Retina (tissue), 1 donor: Measurements from ENCODE around the gene KLHDC7A.

Source experiments
- DNase-seq: peaks from one replicate; pipeline ENCODE4 v3.0.0-alpha.2; 2016

Gene KLHDC7A

DNA sequence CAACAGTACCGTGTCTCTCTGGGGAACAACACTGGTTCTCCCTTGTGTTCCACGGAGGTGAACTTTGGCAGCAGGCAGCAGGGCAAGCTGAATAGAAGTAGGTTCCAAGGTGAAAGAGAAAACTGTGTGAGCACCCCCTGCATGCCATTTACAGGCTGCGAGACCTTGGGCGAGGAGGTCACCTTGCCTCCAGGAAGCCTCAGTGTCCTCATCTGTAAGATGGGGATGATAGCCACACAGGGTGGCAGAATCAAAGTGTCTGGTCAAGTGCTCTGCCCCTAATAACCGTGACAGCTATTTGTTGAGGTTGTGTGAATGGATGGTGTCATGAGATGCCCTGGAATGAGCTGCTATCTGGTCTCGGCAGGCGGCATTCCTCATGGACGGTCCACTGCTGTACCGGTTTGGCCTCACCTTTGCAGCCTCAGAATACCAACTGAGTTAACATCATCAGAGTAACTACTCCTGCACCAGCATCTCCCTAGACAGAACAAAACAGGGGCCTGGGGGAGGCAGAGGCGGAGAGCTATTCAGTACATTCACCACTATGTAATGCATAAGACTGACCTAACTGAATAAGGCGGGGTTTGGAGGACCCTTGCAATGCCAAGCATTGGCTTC is 7.4 kb upstream of the KLHDC7A start:
- DNase-seq: no peak

DNA sequence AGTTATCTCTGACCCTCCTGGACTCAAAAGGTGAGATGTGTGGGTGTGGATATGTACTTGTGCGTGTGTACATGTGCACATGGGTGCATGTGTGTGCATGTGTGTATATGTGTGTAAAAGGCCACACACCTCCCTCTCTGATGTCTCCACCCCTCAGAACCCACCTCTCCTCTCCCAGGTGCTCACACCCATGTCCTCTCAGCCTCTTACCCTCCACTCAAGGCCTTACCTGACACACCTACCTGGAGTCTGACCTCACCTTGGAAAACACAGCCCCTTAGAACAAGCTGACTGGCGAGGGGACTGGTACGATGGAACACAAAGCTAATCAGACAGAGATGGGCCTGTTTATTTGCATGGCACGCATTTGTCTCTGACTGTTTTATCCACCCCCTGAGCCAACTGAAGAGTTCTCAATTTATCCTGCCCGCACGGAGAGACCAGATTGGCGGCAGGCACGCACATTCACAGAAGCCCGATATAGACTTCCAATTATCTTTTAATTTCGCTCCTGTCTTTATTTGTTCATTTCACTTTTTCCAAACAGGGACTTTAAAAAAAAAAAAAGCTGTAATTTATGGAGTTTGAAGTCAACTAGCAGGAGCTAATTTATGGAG is 6.1 kb upstream of the KLHDC7A start:
- no peak for DNase-seq

DNA sequence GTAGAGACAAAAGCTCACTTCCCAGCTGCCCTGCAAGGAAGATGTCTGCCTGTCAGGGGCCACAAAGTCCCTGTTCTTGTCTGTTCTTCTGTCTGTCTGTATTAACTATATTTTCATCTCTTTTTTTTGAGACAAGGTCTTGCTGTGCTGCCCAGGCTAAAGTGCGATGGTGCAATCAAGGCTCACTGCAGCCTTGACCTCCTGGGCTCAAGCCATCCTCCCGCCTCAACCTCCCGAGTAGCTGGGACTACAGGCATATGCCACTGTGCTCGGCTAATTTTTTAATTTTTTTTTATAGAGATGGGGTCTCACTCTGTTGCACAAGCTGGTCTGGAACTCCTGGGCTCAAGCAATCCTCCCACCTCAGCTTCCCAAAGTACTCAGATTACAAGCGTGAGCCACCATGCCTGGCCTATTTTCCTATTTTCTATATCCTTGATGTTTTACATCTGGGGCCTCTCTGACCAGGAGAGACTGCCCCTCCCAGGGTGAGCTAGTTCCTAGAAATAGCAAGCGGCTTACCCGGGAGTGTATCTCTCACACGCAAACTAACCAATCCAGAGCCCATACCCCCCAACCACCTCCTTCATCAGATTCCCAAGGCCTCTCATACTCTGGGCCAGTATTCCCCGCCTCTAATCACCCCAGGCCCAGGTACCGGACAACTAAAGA is 5.4 kb upstream of the KLHDC7A start:
- no peak for DNase-seq

DNA sequence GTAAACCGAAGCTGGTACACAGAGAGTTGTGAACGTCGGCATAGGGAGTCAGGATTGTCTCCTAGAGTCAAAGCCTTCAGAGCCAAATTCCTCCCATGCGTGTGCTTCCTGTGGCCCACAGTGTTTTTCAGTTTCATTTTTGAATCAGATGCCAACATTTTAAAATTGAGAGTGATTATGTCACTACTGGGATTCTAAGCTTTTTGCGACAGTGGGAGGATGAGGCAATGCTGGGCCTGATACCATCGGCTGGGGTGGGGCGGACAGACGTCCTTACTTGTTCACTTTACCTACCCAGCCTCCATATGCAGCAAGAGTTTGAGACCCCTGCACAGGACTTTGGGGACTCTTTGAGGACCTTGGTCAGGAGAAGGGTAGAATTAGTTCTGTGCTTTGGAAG is 1.3 kb upstream of the KLHDC7A start:
- DNase-seq: no peak

DNA sequence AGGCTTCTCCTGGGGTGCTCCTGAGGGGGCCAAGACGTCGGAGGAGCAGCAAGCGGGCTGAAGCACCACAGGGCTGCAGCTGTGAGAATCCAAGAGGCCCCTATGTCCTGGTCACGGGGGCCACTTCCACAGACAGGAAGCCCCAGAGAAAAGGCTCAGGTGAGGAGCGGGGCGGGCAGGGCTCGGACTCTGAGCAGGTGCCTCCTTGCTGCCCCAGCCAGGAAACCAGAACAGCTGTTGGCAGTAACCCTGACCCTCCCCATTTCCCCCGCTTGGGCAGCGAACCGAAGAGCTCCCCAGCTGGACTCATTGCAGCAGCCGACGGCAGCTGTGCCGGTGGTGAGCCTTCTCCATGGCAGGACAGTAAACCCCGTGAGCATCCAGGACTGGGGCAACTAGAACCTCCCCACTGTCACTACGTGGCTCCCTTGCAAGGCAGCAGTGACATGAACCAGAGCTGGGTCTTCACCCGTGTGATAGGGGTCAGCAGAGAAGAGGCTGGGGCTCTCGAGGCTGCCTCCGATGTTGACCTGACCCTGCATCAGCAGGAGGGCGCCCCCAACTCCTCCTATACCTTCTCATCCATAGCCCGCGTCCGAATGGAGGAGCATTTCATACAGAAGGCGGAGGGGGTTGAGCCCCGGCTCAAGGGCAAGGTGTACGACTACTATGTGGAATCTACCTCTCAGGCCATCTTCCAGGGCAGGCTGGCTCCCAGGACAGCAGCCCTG is 625 bp downstream of the KLHDC7A start:
- DNase-seq: peak; percentile 61

DNA sequence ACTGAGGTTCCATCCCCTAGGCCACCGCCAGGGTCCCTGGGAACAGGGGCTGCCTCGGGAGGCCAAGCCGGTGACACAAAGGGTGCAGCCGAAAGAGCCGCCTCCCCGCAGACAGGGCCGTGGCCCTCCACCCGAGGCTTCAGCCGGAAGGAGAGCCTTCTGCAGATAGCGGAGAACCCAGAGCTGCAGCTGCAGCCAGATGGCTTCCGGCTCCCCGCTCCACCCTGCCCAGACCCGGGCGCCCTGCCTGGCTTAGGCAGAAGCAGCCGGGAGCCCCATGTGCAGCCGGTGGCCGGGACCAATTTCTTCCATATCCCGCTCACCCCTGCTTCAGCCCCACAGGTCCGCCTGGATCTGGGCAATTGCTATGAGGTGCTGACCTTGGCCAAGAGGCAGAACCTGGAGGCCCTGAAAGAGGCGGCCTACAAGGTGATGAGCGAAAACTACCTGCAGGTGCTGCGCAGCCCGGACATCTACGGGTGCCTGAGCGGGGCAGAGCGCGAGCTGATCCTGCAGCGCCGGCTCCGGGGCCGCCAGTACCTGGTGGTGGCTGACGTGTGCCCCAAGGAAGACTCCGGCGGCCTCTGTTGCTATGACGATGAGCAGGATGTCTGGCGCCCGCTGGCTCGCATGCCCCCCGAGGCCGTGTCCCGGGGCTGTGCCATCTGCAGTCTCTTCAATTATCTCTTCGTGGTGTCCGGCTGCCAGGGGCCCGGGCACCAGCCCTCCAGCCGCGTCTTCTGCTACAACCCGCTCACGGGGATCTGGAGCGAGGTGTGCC is 1.4 kb downstream of the KLHDC7A start:
- peak; percentile 31 for DNase-seq

DNA sequence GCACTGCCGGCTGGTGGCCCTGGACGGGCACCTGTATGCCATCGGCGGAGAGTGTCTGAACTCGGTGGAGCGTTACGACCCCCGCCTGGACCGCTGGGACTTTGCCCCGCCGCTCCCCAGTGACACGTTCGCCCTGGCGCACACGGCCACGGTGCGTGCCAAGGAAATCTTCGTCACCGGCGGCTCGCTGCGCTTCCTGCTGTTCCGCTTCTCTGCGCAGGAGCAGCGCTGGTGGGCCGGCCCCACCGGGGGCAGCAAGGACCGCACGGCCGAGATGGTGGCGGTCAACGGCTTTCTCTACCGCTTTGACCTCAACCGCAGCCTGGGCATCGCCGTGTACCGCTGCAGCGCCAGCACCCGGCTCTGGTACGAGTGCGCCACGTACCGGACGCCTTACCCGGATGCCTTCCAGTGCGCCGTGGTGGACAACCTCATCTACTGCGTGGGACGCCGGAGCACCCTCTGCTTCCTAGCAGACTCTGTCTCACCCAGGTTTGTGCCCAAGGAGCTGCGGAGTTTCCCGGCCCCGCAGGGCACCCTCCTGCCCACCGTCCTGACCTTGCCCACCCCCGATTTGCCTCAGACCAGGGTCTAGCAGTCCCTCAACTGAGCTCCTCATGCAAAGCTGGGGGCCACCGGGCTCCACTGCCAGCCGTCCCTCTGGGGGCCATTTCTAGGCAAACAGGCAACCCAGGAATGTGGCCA is 2.1 kb downstream of the KLHDC7A start:
- no peak for DNase-seq

DNA sequence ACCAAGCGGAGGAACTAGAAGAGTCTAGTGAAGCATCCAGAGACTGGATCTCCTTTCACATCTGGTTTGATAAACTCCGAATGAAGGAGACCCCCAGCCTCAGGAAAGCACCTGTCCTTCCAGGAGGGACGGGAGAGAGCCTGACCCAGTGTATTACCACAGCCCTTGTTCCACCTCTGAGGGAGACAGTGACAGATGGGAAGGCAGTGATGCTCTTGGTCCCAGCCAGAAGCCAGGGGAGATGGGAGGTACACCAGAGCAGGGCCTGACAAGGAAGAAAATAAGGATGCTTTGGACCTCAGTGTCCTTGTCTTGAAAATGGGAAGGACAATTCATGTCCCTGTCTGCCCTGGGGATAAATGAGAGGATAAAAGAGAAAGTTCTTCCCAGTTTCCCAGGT is 3.5 kb downstream of the KLHDC7A start:
- no peak for DNase-seq

DNA sequence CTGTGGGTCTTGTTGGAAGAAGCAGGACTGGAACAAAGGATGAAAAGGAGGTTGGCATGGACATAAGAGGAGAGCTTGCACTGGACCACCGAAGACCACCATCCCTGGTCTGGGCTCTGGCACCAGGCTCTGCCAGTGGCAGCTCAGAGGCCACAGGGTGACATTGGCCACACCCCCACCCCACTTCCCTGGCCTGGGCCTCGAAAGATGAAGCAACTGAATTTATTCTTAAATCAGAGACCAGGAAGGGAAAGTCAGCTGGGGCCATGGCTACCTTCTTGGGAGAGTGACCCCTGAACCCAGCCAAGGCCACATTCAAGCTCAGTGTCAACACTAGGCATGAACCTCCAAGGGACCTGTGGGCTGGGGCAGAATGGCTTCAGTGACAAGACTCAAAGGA is 4.0 kb downstream of the KLHDC7A start:
- DNase-seq: no peak

DNA sequence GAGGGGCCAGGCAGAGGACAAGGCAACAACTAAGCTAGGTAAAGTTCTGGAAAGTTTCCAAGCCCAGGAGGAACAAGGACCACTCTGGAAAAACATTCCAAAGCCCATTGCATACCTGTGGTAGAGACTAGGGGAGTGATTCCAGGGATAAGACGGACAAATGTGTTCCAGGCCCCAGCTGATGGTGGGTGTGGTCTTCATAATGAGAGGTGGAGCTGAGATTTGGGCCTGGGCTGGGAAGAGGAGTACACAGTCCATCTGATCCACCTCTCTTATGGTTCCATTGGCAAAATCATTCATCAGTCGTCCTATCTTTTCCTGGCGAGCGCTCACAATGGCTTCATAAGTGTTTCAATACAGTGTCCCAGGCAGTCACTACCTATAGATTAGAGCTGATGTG is 4.5 kb downstream of the KLHDC7A start:
- no peak for DNase-seq

DNA sequence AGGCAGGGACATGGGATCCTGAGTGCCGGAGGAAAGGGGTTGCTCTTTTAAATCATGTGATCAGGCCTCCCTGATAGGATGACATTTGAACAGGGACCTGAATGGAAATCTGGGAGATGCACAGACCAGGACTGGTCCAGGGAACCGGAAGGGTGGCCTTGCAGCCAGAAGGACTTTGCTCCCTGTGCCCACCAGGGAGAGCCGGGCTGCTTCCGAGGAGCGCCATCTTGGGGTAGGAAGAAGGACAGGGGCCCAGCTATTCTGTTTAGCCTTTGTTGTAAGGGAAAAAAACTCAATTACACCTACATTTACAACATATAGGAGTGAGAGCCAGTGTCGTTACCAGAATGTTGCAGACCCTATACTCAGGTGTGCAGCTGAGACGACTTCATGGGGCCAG is 5.5 kb downstream of the KLHDC7A start:
- no peak for DNase-seq

DNA sequence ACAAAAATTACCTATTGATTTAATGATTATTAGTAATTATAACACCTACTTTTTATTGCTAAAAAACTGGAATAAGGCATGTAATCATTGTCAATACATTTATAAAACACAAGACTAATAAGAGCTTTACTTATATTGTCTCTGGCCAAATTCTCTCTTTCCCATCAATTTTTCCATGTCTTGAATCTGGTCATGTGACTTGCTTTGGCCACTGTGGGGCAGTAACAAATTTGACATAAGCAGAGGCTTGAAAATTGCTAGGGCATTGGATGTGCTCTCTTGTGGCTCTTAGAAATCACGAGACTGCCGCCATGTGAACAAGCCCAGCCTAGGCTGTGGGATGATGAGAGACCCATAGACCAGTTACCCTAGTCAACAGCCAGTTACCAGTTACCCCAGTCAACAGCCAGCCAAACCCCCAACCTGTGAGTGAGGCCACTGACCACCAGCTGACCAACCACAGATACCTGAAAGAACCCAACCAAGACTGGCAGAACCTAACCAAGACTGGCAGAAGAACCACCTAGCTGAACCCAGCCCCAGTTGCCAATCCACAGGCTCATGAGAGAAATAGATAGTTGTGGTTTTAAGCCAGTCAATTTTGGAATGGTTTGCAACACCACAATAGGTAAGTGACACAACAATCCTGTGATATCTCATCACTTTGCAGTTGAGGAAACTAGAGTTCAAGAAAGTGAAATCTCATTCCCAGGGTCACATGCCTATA is 8.8 kb downstream of the KLHDC7A start:
- DNase-seq: no peak

DNA sequence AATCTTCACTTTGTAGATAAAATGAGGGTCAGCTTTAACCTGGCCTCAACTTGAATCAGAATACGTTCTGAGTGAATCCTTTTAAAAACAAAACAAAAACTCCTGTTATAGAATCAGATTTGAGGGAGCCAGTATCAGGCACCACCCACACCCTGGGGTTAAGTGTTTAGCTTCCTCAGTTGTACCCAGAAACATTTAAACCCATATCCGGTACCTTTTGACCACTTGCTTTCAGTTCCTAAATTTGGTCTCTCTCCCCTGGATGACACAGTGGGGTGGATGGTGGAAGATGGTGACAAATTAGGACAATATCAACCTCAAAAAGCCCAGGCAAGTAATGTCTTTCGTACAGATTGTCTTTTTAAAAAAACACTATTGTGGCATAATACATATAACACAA is 10.4 kb downstream of the KLHDC7A start:
- no peak for DNase-seq

DNA sequence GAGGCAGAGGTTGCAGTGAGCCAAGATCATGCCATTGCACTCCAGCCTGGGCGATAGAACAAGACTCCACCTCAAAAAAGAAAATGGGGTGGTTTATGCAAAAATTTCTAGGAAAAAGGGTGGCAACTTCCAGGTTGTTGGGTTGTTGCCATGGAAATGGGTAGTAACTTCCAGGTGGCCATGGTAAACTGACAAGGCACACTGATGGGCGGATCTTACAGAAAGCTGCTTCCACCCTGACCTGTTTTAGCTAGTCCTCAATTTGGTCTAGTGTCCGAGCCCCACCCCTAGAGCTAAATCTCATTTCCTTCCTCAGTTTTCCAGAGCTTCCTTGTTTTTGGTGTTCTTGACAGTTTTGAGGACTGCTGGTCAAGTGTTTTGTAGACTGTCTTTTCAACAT is 13.6 kb downstream of the KLHDC7A start:
- DNase-seq: no peak

DNA sequence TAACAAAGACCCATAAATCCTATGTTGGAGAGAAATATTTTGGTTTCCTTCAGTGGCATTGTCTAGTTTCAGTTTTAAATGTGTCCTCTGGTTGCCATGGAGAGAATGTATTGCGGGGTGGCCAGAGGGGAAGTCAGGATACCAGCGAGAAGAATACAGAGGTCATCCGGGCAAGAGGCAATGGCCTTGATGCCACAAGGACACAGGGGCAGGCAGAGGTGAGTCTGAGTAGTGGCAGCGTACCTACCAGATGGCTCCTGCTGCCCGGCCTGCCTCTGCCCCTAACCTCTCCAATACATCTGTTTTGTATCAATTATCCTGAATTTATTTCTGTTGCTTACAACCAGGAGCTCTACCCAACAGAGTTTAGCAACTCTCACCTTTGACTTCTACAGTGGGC is 14.9 kb downstream of the KLHDC7A start:
- DNase-seq: no peak

DNA sequence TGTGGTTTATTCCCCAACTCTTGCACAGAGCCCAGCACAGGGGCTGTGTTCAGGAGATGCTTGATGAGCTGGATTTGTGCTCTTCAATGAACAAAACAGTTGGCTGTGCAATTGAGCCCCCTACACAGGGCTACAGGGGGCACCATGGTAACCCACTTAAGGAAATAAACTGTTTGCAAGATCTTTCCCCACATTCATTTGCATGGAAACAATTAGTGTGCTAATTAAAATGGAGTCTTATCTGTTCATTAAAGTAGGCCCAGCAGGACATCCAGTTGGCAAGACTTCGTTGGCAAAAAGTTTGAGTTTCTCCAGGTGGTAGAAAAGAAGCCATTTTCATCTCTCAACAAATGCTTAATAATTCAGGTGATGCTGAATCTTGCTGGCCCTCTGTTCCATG is 15.3 kb downstream of the KLHDC7A start:
- DNase-seq: no peak

DNA sequence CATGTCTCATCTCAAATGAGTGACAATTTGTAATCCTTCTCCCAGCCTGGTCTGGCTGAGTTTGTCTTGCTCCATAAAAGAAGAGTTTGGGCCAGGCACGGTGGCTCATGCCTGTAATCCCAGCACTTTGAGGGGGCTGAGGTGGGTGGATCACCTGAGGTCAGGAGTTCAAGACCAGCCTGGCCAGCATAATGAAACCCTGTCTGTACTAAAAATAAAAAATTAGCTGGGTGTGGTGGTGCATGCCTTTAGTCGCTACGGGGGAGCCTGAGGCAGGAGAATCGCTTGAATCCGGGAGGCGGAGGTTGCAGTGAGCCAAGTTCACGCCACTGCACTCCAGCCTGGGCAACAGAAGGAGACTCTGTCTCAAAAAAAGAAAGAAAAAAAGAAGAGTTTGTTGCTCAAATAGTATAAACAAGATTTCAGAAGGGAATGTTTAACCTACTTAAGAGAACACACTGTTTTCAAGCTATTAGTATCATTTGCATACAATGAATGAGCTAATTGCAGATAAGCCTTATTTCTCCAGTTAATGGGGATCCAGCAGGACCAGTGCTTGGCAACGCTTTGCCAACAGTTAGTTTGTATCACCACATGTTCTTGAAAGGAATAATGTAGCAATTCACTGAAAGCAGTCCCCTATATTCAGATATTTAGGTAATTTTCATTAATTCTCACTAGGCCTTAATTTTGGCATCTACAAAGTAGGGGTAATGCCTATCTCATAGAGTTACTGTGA is 15.9 kb downstream of the KLHDC7A start:
- DNase-seq: no peak

DNA sequence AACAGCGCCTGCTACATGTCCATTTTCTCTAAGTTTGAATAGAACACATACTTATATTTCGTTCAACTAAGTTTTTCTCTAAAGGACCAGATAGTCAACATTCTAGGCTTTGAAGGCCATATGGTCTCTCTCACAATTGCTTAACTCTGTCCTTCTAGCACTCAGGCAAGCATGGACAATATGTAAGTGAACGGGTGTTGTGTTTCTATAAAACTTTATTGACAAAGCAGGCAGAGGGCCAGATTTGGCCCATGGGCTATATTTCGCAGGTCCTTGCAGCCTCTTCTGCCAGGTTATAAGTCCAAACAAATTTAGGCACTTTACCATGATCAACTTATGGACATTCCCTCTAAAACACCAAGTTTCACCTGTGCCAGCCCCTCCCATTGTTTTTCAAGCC is 21.1 kb downstream of the KLHDC7A start:
- DNase-seq: no peak

DNA sequence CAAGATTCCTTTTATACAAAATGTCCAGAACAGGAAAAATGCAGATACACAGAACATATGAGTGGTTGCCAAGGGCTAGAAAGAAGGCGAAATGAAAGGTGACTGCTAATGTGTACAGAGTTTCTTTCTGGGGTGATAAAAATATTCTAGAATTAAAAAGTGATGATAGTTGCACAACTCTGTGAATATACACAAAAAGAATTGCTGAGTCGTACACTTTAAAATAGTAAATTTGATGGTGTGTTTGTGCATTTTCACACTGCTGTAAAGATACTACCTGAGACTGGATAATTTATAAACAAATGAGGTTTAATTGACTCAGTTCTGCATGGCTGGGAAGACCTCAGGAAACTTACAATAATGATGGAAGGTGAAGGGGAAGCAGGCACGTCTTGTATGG is 23.9 kb downstream of the KLHDC7A start:
- DNase-seq: no peak

DNA sequence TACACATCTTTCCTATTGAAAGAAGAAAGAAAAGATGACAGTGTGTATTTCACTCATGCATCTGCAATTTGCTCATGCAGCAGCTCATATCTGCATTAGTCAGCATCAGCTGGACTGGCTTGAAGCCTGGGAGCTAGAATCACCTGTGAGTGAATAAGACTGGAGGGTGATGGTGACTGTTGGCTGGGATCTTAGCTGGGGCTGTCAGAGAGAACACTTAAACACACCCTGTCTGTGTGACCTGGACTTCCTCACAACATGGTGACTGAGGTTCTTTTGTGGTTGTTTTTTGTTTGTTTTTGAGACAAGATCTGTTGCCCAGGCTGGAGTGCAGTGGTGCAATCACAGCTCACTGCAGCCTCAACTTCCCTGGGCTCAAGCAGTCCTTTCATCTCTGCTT is 24.9 kb downstream of the KLHDC7A start:
- DNase-seq: no peak

DNA sequence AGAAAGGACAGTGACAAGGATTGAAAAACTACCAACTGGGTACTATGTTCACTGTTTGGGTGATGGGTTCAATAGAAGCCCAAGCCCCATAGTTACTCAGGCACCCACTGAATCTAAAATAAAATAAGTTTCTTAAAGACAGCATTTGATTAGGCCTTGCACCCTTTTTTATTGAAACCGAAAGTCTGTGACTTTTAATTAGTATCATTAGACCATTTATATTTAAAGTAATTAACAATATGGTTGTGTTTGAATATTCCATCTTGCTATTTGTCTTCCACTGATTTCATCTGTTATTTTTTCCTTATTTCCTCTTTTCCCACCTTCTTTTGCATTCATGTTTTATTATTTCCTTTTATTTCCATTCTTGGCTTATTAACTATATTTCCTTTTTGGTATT is 27.4 kb downstream of the KLHDC7A start:
- DNase-seq: no peak
